Liver (tissue), 3 donors: ENCODE measurements around the gene PTH1R.

Source experiments
- CTCF ChIP-seq: fragments of 150-350 bp; IDR thresholded peaks from 2 replicates; pipeline ENCODE4 v1.5.1; 2017; ENCODE audit warnings: improper control_type of control experiment, low read depth, low read length; ENCODE audit not compliant: missing input control
- JUND ChIP-seq, 2 donors: IDR thresholded peaks; 2 replicates each; pipeline ENCODE4 v1.6.1; 2016; ENCODE audit warnings: antibody characterized with exemption in 2 of 2
- donor health status: healthy.
- donor health status: healthy.

- TF ChIP-seq CTCF (no peak), JUND (IDR thresholded peaks at IDR 0.05) (no peak)
Measured at GRCh38 chr3:46918202-46918601, 40.7 kb downstream of the PTH1R start.
